Esophagus squamous epithelium (tissue), 4 donors: Measurements from ENCODE around the gene NPAS2.

Experiments used
- CTCF ChIP-seq, 6 experiments: fragments of 450-650 bp in 4 of 6; fragments of 200-600 bp in 2 of 6; sonication (generic) in 2 of 6; IDR thresholded peaks; one replicate each; pipeline ENCODE4 v1.5.1; 2016 to 2019; ENCODE audit warnings: antibody characterized with exemption in 6 of 6, mild to moderate bottlenecking in 4 of 6, moderate library complexity in 4 of 6
- POLR2A ChIP-seq, 4 donors: fragments of 450-650 bp; IDR thresholded peaks; one replicate each; pipeline ENCODE4 v1.6.1; 2017; ENCODE audit warnings: antibody characterized with exemption in 4 of 4, mild to moderate bottlenecking in 4 of 4, moderate library complexity in 3 of 4

- TF ChIP-seq CTCF (IDR thresholded peaks at IDR 0.05) = no peak
- no peak for TF ChIP-seq POLR2A (IDR thresholded peaks at IDR 0.05)
Measured at GRCh38 chr2:100875516-100876230, 55.7 kb downstream of the NPAS2 start.
